ENCODE results near the gene CARM1.
A peak's percentile ranks its signal among the peaks of the same experiment; 100 is the strongest.

Gene CARM1

GRCh38 chr19:10830370-10830769 lies 41.0 kb upstream of the CARM1 start:
- no peak for DNase-seq (ENCODE audit: low read depth in 2 of 2)
- H3K4me3 ChIP-seq (replicated peaks in 1 of 2; ENCODE audit: low read depth in 2 of 2, low read length in 2 of 2) = no peak overlapping the region
- no peak for TF ChIP-seq CTCF (IDR thresholded peaks at IDR 0.05; ENCODE audit: low read depth, low read length)

- TF ChIP-seq CTCF (IDR thresholded peaks at IDR 0.05; ENCODE audit: low read depth, low read length) = no peak
- H3K4me3 ChIP-seq (replicated peaks in 1 of 2; ENCODE audit: low read depth in 2 of 2, low read length in 2 of 2) = no peak overlapping the region
Measured at GRCh38 chr19:10830931-10831779, 40.2 kb upstream of the CARM1 start.

GRCh38 chr19:10831987-10832938 lies 39.1 kb upstream of the CARM1 start:
- no peak for TF ChIP-seq CTCF (IDR thresholded peaks at IDR 0.05; ENCODE audit: low read depth, low read length)

More at GRCh38 chr19:10830931-10831779, 40.2 kb upstream of the CARM1 start:
- DNase-seq (ENCODE audit: low read depth in 2 of 2) = no peak

GRCh38 chr19:10832939-10833296 lies 38.4 kb upstream of the CARM1 start:
- no peak for DNase-seq (ENCODE audit: low read depth in 2 of 2)
- TF ChIP-seq CTCF (IDR thresholded peaks at IDR 0.05; ENCODE audit: low read depth, low read length) = no peak
- no peak overlapping the region for H3K4me3 ChIP-seq (replicated peaks in 1 of 2; ENCODE audit: low read depth in 2 of 2, low read length in 2 of 2)

More at GRCh38 chr19:10831987-10832938, 39.1 kb upstream of the CARM1 start:
- DNase-seq (ENCODE audit: low read depth in 2 of 2) = no peak
- H3K4me3 ChIP-seq (replicated peaks in 1 of 2; ENCODE audit: low read depth in 2 of 2, low read length in 2 of 2) = no peak overlapping the region

- TF ChIP-seq CTCF (IDR thresholded peaks at IDR 0.05; ENCODE audit: low read depth, low read length) = no peak
- no peak for DNase-seq (ENCODE audit: low read depth in 2 of 2)
- H3K4me3 ChIP-seq (replicated peaks in 1 of 2; ENCODE audit: low read depth in 2 of 2, low read length in 2 of 2) = peak overlapping the region; percentile 47 to 50
Measured at GRCh38 chr19:10835089-10835753, 36.1 kb upstream of the CARM1 start.

GRCh38 chr19:10835754-10836478 lies 35.4 kb upstream of the CARM1 start, which contains the start of gene TMED1:
Gene TMED1, minus strand, starts transcription at chr19:10836212. Its CDS starts 21 bp downstream, at chr19:10836191.
- TF ChIP-seq CTCF (IDR thresholded peaks at IDR 0.05; ENCODE audit: low read depth, low read length) = peak; percentile 13
- peak within 1 kb of the TSS; percentile 70 to 77 for H3K4me3 ChIP-seq (replicated peaks in 1 of 2; ENCODE audit: low read depth in 2 of 2, low read length in 2 of 2)
- peak; percentile 100 for DNase-seq (ENCODE audit: low read depth in 2 of 2)
